Right kidney (tissue), 1 donor: ENCODE results near the gene CNTN1.
A peak's percentile ranks its signal among the peaks of the same experiment; 100 is the strongest.

ENCODE experiments used
- DNase-seq: peaks from one replicate; pipeline ENCODE4 v3.0.0-alpha.2; 2016

Gene CNTN1

GRCh38 chr12:40769846-40770245 lies 77.6 kb downstream of the CNTN1 start:
- no peak for DNase-seq

- no peak for DNase-seq
These were observed 78.5 kb downstream of the CNTN1 start for GRCh38 chr12:40770781-40771180.

- DNase-seq, result no peak
These were observed 83.4 kb downstream of the CNTN1 start for GRCh38 chr12:40775661-40776060.

GRCh38 chr12:40784102-40784501 lies 91.9 kb downstream of the CNTN1 start:
- DNase-seq, result no peak

GRCh38 chr12:40788276-40788675 lies 96.0 kb downstream of the CNTN1 start:
- DNase-seq, result no peak

DNA sequence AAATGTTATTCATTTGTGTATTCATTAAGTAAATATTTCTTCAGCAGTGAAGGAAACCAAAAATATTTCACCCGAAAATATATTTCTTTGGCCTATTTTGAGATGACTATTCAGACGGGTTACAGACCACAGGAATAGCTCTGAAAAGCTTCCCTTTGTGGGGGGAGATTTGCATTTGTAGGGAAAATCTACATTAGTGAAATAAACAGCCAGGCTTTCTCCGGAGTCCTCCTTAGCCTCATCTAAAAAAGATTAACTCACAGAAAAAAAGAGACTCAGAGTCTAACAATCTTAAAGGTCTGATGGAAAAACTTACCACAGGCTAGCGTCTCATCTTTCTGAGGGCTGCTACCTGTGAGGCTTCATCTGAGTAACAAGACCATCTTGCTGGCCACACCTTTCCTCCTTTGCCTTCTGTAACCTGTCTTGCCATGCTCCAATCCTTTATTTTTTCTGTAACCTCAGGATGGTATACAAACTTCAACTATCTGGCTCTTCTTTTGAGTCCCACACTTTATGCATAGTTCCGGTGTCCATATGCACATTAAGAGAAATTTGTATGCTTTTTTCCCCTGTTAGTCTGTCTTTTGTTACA lies 100.7 kb downstream of the CNTN1 start:
- no peak for DNase-seq

DNA sequence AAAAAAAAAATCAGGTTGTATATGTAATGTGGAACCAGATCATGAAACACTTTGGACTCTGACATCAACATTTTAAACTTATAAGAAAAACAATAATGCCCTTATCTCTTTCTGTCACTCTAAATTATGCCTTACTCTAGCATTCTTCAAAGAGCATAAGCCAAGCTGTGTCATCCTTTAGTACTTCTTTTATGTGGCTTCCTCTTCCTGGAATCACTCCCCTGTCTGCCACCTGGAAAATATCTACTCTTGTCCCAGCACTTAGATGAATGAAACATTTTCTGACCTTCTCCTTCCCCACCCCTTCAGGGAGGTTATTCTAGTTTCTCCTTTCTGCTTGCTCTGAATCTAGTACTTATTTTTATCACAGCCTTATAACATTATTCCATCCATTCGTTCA lies 101.2 kb downstream of the CNTN1 start:
- DNase-seq, result no peak

DNA sequence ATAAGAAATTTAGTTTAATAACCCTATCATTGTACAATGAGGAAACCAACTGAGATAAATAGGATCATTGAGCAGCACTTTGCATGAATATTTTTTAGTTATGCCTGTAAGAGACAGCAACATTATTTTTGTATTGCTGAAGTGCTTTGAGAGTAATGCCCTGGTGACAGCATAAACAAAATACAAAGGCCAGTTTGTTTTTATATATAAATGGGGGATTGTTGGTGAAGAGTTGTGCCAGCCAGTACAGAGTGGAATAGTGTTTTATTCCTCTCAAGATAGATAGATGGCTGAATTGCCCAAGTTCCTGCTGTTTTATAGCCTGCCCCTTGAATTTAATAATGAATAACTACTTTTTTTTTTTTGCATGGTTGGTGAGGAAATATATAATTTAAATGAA lies 101.8 kb downstream of the CNTN1 start:
- no peak for DNase-seq

GRCh38 chr12:40801082-40801481 lies 108.8 kb downstream of the CNTN1 start:
- no peak for DNase-seq

GRCh38 chr12:40801861-40802260 lies 109.6 kb downstream of the CNTN1 start:
- DNase-seq, result no peak

- DNase-seq, result no peak
These were observed 110.4 kb downstream of the CNTN1 start for GRCh38 chr12:40802656-40803055.

DNA sequence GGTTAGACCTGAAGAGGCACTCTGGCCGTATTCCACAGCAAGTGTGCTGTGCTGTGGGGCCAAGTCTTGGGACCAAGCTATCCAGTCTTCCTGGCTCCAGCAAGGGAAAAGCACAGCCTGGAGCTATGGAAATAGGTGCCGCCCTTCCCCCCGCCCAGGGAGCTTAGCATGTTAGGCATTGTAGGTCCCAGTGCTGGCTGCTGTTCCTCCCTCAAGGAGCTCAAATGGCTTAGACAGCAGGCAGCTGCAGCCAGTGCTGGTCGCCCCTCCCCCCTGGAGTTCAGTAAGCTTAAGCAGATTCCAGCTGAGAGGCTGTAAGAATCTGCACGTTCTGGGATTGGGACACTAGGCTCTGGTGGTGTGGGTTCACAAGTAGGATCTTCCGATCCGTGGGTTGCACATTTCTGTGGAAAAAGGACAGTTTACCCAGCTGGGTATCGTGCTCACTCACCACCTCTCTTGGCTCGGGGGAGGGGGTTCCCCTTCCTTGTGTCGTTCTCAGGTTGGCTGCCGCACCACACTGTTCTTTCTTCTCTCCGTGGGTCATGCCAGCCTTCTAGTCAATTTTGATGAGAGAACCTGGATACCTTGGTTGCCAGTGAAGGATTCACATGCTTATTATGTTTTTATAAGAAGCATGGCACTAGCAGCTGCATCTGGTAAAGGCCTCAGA lies 127.3 kb downstream of the CNTN1 start:
- DNase-seq, result peak; percentile 43

DNA sequence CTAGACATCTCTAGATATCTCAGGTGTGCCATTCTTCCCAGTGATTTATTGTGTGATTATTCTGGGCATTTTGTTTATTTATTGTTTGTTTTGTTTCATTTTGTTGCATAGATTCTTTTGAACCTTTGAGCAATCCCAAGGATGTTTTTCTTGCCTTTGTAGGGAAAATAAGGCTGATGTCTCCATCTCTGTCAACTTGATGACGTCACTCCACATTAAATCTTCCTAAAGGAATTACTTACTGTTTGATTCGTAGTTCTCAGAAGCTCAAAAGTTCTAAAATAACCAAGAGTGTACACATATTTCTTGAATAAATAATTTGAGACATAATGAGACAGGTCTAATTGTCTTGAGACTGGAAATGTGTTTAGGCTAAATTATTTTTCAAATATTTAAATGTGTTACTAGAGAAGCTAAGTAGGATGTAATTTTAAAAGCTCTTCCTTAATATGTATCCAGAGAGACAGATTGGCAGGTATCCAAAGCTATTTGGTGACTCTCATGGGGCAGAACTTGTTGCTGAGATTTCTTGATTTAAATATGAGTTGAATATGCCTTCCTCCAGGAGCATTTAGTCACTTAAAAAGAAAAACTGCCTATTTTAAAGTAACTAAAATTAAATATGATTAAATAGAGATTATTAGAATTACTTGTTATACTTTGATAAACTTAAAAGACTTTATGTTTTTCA lies 128.7 kb downstream of the CNTN1 start:
- no peak for DNase-seq

DNA sequence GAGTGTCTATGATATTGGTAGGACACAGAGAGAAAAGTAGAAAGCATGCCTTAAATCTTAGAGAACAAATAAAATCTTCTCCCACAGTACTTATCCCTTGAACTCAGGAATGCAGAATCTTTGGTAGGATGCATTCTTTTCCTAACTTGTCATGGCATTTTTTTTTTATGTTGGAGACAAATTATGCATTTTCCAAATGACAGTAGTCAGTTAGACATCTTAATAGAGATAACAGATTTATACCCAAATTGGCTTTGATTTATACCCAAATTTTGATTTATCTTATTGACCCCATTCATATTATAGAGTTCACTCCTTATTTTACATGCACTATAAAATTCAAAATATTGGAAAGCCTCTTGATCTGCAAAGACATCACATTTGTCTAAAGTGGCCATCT lies 132.9 kb downstream of the CNTN1 start:
- no peak for DNase-seq

DNA sequence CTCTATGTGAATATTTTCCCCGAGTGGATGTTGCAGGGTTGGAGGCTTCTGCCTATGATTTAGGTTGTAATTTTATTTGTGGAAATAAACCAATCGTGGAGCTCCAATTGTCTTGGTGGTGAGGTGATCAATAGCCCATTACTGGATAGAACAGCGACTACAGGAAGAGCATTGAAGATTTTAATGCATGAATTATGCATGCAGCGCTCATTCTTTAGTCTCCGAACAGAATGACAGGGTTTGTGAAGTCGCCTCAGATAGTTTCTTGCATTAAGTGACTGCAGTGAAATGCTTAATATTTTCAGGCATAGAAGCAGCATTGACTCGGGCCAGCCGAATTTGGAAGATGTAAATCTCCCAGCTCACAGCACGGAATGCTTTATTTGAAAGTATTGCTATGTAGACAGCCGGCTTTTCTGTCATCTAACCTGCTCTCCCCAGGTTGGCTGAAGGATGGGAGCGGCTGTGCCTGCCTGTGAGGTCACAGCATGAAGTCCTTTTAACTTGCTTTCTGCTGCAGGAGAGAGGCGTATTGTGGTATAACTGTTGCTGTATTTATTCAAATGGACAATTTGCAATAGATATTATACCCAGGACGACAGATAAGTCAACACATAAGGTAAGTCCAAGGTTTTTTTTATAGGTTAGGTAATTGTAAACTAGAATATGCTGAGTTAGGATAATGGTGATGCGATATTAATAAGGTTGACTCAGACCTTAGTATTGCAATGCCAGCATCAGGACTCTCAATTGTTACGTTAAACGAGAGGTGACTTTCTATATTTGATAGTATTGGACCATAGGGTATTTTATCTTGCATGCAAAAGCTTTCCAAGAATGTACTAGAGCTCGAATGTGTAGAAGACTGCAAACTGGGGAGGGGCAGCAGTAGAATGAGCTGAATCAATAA lies 135.7 kb downstream of the CNTN1 start:
- DNase-seq, result no peak

GRCh38 chr12:40828593-40828990 lies 136.4 kb downstream of the CNTN1 start:
- no peak for DNase-seq

GRCh38 chr12:40829738-40830144 lies 137.5 kb downstream of the CNTN1 start:
- DNase-seq, result no peak

DNA sequence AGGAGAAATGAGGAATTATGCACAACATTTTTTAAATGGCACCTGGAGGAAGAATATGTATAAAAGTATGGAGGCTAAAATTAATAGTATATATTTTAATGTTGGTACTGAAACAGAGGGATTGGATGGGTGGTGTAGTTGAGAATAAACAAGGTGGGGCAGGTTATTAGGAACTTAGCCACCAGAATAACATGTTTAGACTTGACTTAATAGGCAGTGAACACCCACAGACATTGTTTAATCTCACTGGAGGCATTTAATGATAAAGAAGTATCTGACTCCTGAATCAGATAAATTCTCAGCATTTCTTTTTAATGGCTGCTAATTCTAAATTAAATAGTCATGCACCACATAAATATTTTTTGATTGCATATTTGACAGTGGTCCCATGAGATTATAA lies 139.7 kb downstream of the CNTN1 start:
- no peak for DNase-seq

GRCh38 chr12:40832668-40833067 lies 140.4 kb downstream of the CNTN1 start:
- DNase-seq, result no peak

- DNase-seq, result no peak
These were observed 141.6 kb downstream of the CNTN1 start for GRCh38 chr12:40833818-40834217.

DNA sequence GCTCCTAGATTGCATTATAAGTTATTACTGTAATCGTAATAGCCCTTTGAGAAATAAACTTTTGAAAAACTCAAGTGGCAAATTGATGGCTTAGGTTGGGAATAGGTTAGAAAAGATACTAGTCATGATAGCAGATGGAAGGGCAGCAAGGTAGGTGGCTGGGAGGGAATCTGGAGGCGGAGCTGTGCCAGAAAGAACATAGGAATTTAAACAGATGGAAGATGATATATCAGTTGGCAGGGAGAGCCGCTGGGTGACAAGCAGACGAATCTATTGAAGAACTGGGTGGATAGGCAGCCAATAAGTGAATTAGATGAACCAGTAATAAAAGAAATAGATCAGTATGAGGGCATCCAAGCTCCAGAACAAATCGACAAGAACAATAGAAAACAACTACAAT lies 142.1 kb downstream of the CNTN1 start:
- DNase-seq, result no peak

DNA sequence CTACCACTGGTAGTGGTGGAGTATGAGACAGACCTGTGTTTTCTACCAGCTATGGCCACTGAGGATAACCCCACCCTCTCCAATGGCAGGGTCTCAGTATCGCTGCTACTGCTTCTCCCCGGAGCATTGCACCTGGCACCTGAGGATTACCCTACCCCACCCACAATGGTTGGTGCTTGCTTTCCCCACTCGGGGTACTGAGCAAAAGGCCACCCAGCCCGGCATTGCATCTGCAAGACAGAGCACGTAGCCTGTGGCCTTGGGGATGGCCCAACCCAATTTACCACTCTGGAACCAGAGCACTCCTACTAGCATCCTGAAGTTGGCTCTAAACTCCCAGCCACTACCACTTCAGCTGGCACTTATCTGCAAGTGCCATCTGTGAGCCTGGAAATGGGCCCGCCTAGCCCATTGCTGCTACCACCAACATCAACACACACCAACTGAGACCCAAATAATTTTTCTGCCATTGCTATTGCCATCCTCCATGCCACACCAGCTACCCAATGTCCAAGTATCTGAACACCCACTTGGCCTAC lies 145.7 kb downstream of the CNTN1 start:
- no peak for DNase-seq

GRCh38 chr12:40843495-40843894 lies 151.3 kb downstream of the CNTN1 start:
- DNase-seq, result no peak
